HEK293 (cell line): Measurements from ENCODE around the gene PFN3.

Experiments used
- CTCF ChIA-PET: fragments of 350-600 bp; formaldehyde crosslinking; extraction: SDS; loops from one replicate; lab custom pipeline; 2021; ENCODE audit warnings: antibody characterized with exemption; lab: Yijun Ruan, JAX
- POLR2A ChIA-PET: fragments of 300-600 bp; formaldehyde crosslinking; extraction: SDS; loops from one replicate; lab custom pipeline; 2020; ENCODE audit warnings: antibody characterized with exemption, inconsistent platforms; lab: Yijun Ruan, JAX
- H3K27ac ChIP-seq: fragments of 200-500 bp; sonication (Bioruptor generic); 2 replicates; pipeline ENCODE4 v1.5.1; 2014; ENCODE audit warnings: low read depth, low read length, control low read depth, inconsistent platforms; ENCODE audit errors: extremely low read depth
- H3K36me3 ChIP-seq, 2 experiments: fragments of 200-500 bp in 1 of 2; sonication (Bioruptor generic) in 1 of 2; 1 replicate in 1 of 2; 2 replicates in 1 of 2; pipeline ENCODE4 v1.5.1; 2014 to 2017; ENCODE audit warnings: inconsistent platforms in 2 of 2, low read length in 2 of 2; ENCODE audit not compliant: control insufficient read depth in 2 of 2, insufficient read depth in 1 of 2
- H3K4me1 ChIP-seq: fragments of 200-500 bp; sonication (Bioruptor generic); 2 replicates; pipeline ENCODE4 v1.5.1; 2014; ENCODE audit warnings: mild to moderate bottlenecking, low read length, inconsistent platforms; ENCODE audit not compliant: control insufficient read depth, insufficient read depth
- H3K4me3 ChIP-seq: 2 replicates; pipeline ENCODE4 v1.5.1; 2011; ENCODE audit warnings: low read depth, mild to moderate bottlenecking, control low read depth, low read length, moderate library complexity
- H3K9me3 ChIP-seq: fragments of 200-500 bp; sonication (Bioruptor generic); 2 replicates; pipeline ENCODE4 v1.5.1; 2014; ENCODE audit warnings: low read depth, low read length, inconsistent platforms; ENCODE audit not compliant: control insufficient read depth, insufficient read depth
- BCL11B ChIP-seq: fragments of 450-650 bp; formaldehyde crosslinking; IDR thresholded peaks from 2 replicates; pipeline ENCODE4 v1.5.1; 2016; ENCODE audit warnings: low read depth, missing biosample characterization, missing genetic modification characterization
- CTCF ChIP-seq: fragments of 450-650 bp; formaldehyde crosslinking; IDR thresholded peaks from 2 replicates; pipeline ENCODE4 v1.5.1; 2016; ENCODE audit warnings: missing biosample characterization, missing genetic modification characterization
- IKZF3 ChIP-seq: fragments of 450-650 bp; IDR thresholded peaks from 2 replicates; pipeline ENCODE4 v1.5.0; 2018; ENCODE audit warnings: missing biosample characterization, mild to moderate bottlenecking, missing genetic modification characterization, moderate library complexity
- PRDM10 ChIP-seq: fragments of 450-650 bp; formaldehyde crosslinking; IDR thresholded peaks from 2 replicates; pipeline ENCODE4 v1.5.1; 2016; ENCODE audit warnings: missing biosample characterization, missing genetic modification characterization
- SCRT1 ChIP-seq: fragments of 450-650 bp; formaldehyde crosslinking; IDR thresholded peaks from 2 replicates; pipeline ENCODE4 v1.5.1; 2016; ENCODE audit warnings: missing biosample characterization, missing genetic modification characterization, borderline replicate concordance
- SCRT2 ChIP-seq: fragments of 450-650 bp; formaldehyde crosslinking; IDR thresholded peaks from 2 replicates; pipeline ENCODE4 v1.5.1; 2016; ENCODE audit warnings: missing biosample characterization, missing genetic modification characterization
- SP7 ChIP-seq: fragments of 450-650 bp; formaldehyde crosslinking; IDR thresholded peaks from 2 replicates; pipeline ENCODE4 v1.5.1; 2016; ENCODE audit warnings: missing biosample characterization, missing genetic modification characterization
- ZBTB10 ChIP-seq: fragments of 450-650 bp; formaldehyde crosslinking; IDR thresholded peaks from 2 replicates; pipeline ENCODE4 v1.5.1; 2016; ENCODE audit warnings: missing biosample characterization, missing genetic modification characterization
- ZBTB48 ChIP-seq: fragments of 450-650 bp; formaldehyde crosslinking; IDR thresholded peaks from 2 replicates; pipeline ENCODE4 v1.5.1; 2016; ENCODE audit warnings: missing biosample characterization, missing genetic modification characterization
- ZBTB49 ChIP-seq: fragments of 450-650 bp; formaldehyde crosslinking; IDR thresholded peaks from 2 replicates; pipeline ENCODE4 v1.5.1; 2016; ENCODE audit warnings: missing biosample characterization, missing genetic modification characterization, low read depth
- ZFHX2 ChIP-seq: fragments of 450-650 bp; formaldehyde crosslinking; conservative IDR thresholded peaks from 2 replicates; pipeline ENCODE4 v1.5.1; 2016; ENCODE audit warnings: missing biosample characterization, missing genetic modification characterization
- ZNF175 ChIP-seq: fragments of 450-650 bp; formaldehyde crosslinking; IDR thresholded peaks from 2 replicates; pipeline ENCODE4 v1.5.1; 2016; ENCODE audit warnings: missing biosample characterization, missing genetic modification characterization
- ZNF223 ChIP-seq: fragments of 450-650 bp; formaldehyde crosslinking; IDR thresholded peaks from 2 replicates; pipeline ENCODE4 v1.5.1; 2016; ENCODE audit warnings: missing biosample characterization, missing genetic modification characterization
- ZNF324 ChIP-seq: fragments of 450-650 bp; formaldehyde crosslinking; IDR thresholded peaks from 2 replicates; pipeline ENCODE4 v1.5.1; 2016; ENCODE audit warnings: missing biosample characterization, missing genetic modification characterization
- ZNF513 ChIP-seq: fragments of 450-650 bp; IDR thresholded peaks from 2 replicates; pipeline ENCODE4 v1.5.1; 2018; ENCODE audit warnings: missing biosample characterization, missing genetic modification characterization
- ZNF580 ChIP-seq: fragments of 450-650 bp; formaldehyde crosslinking; IDR thresholded peaks from 2 replicates; pipeline ENCODE4 v1.5.1; 2016; ENCODE audit warnings: missing biosample characterization, missing genetic modification characterization
- ZNF600 ChIP-seq: fragments of 450-650 bp; formaldehyde crosslinking; IDR thresholded peaks from 2 replicates; pipeline ENCODE4 v1.5.1; 2016; ENCODE audit warnings: missing biosample characterization, missing genetic modification characterization
- ZSCAN18 ChIP-seq: fragments of 450-650 bp; formaldehyde crosslinking; IDR thresholded peaks from 2 replicates; pipeline ENCODE4 v1.5.1; 2016; ENCODE audit warnings: missing biosample characterization, missing genetic modification characterization

PFN3 gene

GRCh38 chr5:177362610-177363507, 37.6 kb downstream of the PFN3 start (continued):
- TF ChIP-seq PRDM10 (tag by site-specific recombination) (peak; percentile 92), CTCF (tag by site-specific recombination) (0 out of 2 replicates have a peak, but pooled peaks have one; percentile 43), ZFHX2 (peak; percentile 76), ZNF600 (tag by site-specific recombination) (peak; percentile 70), ZBTB10 (tag by site-specific recombination) (no peak), ZNF223 (no peak), ZNF324 (no peak), ZBTB48 (tag by site-specific recombination) (peak; percentile 63; the same call in 1 of the 2 replicates), IKZF3 (tag by site-specific recombination) (peak; percentile 67)
- TF ChIP-seq, all 188 proteins: peak for 34

- no peak overlapping the region for H3K4me3 ChIP-seq
- ChIA-PET CTCF (interaction anchor here (1.4 to 1.8 kb wide), 2 partner anchors 9 to 16 kb away, joined by 3 to 6 read pairs; no protein-coding TSS in a partner anchor), POLR2A (no interaction called here)
- H3K4me1 ChIP-seq = peaks cover 2% of the 10 kb centered on the region; the same call in 1 of the 2 replicates
- H3K27ac ChIP-seq = no peak overlapping the region
- TF ChIP-seq ZBTB49 (no peak), ZSCAN18 (tag by site-specific recombination) (no peak), BCL11B (tag by site-specific recombination) (no peak), SP7 (no peak), ZNF580 (tag by site-specific recombination) (no peak), ZNF513 (tag by site-specific recombination) (no peak), SCRT1 (tag by site-specific recombination) (peak; percentile 86), ZNF175 (tag by site-specific recombination) (no peak), SCRT2 (tag by site-specific recombination) (peak; percentile 95)
- H3K9me3 ChIP-seq = no peaks in the 10 kb centered on the region
- no peaks in the 10 kb centered on the region for H3K36me3 ChIP-seq
Observed at GRCh38 chr5:177362292-177362609, 38.2 kb downstream of the PFN3 start.
